HEK293 (cell line): ENCODE data around the gene RNF215.
A peak's percentile ranks its signal among the peaks of the same experiment; 100 is the strongest.

ENCODE experiments used
- BCL11B ChIP-seq: fragments of 450-650 bp; formaldehyde crosslinking; IDR thresholded peaks from 2 replicates; pipeline ENCODE4 v1.5.1; 2016; ENCODE audit warnings: low read depth, missing biosample characterization, missing genetic modification characterization
- KLF7 ChIP-seq: fragments of 450-650 bp; formaldehyde crosslinking; IDR thresholded peaks from 2 replicates; pipeline ENCODE4 v1.5.1; 2016; ENCODE audit warnings: missing biosample characterization, missing genetic modification characterization, borderline replicate concordance
- KLF8 ChIP-seq: fragments of 450-650 bp; formaldehyde crosslinking; IDR thresholded peaks from 2 replicates; pipeline ENCODE4 v1.5.1; 2016; ENCODE audit warnings: missing biosample characterization, missing genetic modification characterization
- KLF9 ChIP-seq: fragments of 450-650 bp; formaldehyde crosslinking; IDR thresholded peaks from 2 replicates; pipeline ENCODE4 v1.5.1; 2016; ENCODE audit warnings: missing biosample characterization, missing genetic modification characterization, low read depth
- OSR2 ChIP-seq: fragments of 450-650 bp; formaldehyde crosslinking; IDR thresholded peaks from 2 replicates; pipeline ENCODE4 v1.5.1; 2016; ENCODE audit warnings: missing biosample characterization, missing genetic modification characterization
- SETDB1 ChIP-seq: IDR thresholded peaks from one replicate; pipeline ENCODE4 v1.6.1; 2017; ENCODE audit warnings: mild to moderate bottlenecking, low read length, moderate library complexity, mixed read lengths; ENCODE audit not compliant: insufficient read length
- SP7 ChIP-seq: fragments of 450-650 bp; formaldehyde crosslinking; IDR thresholded peaks from 2 replicates; pipeline ENCODE4 v1.5.1; 2016; ENCODE audit warnings: missing biosample characterization, missing genetic modification characterization
- ZBTB48 ChIP-seq: fragments of 450-650 bp; formaldehyde crosslinking; IDR thresholded peaks from 2 replicates; pipeline ENCODE4 v1.5.1; 2016; ENCODE audit warnings: missing biosample characterization, missing genetic modification characterization
- ZFP41 ChIP-seq: fragments of 450-650 bp; formaldehyde crosslinking; IDR thresholded peaks from 2 replicates; pipeline ENCODE4 v1.5.1; 2016; ENCODE audit warnings: missing biosample characterization, missing genetic modification characterization, borderline replicate concordance
- ZNF138 ChIP-seq: fragments of 450-650 bp; formaldehyde crosslinking; IDR thresholded peaks from 2 replicates; pipeline ENCODE4 v1.5.1; 2016; ENCODE audit warnings: missing biosample characterization, missing genetic modification characterization, borderline replicate concordance
- ZNF155 ChIP-seq: fragments of 450-650 bp; formaldehyde crosslinking; IDR thresholded peaks from 2 replicates; pipeline ENCODE4 v1.5.1; 2016; ENCODE audit warnings: missing biosample characterization, missing genetic modification characterization
- ZNF174 ChIP-seq: fragments of 450-650 bp; formaldehyde crosslinking; IDR thresholded peaks from 2 replicates; pipeline ENCODE4 v1.5.0; 2017; ENCODE audit warnings: missing biosample characterization, mild to moderate bottlenecking, missing genetic modification characterization
- ZNF354C ChIP-seq: fragments of 450-650 bp; formaldehyde crosslinking; IDR thresholded peaks from 2 replicates; pipeline ENCODE4 v1.5.1; 2016; ENCODE audit warnings: missing biosample characterization, missing genetic modification characterization, low read depth, borderline replicate concordance
- ZNF473 ChIP-seq: fragments of 450-650 bp; formaldehyde crosslinking; IDR thresholded peaks from 2 replicates; pipeline ENCODE4 v1.5.1; 2017; ENCODE audit warnings: missing biosample characterization, missing genetic modification characterization
- ZNF544 ChIP-seq: fragments of 450-650 bp; formaldehyde crosslinking; IDR thresholded peaks from 2 replicates; pipeline ENCODE4 v1.5.0; 2017; ENCODE audit warnings: missing biosample characterization, missing genetic modification characterization
- ZNF555 ChIP-seq: fragments of 450-650 bp; formaldehyde crosslinking; conservative IDR thresholded peaks from 2 replicates; pipeline ENCODE4 v1.5.1; 2017; ENCODE audit warnings: missing biosample characterization, mild to moderate bottlenecking, missing genetic modification characterization, inconsistent platforms
- ZNF791 ChIP-seq: fragments of 450-650 bp; formaldehyde crosslinking; IDR thresholded peaks from 2 replicates; pipeline ENCODE4 v1.5.1; 2016; ENCODE audit warnings: missing biosample characterization, missing genetic modification characterization
- ZNF843 ChIP-seq: fragments of 450-650 bp; formaldehyde crosslinking; IDR thresholded peaks from 2 replicates; pipeline ENCODE4 v1.5.1; 2016; ENCODE audit warnings: missing biosample characterization, missing genetic modification characterization
- ZXDB ChIP-seq: fragments of 450-650 bp; formaldehyde crosslinking; IDR thresholded peaks from 2 replicates; pipeline ENCODE4 v1.5.1; 2016; ENCODE audit warnings: missing biosample characterization, missing genetic modification characterization
- TF ChIP-seq, protein P1 (sequence below): fragments of 450-650 bp; formaldehyde crosslinking; IDR thresholded peaks from 2 replicates; pipeline ENCODE4 v1.5.1; 2016; ENCODE audit warnings: missing biosample characterization, missing genetic modification characterization
- TF ChIP-seq, protein P2 (sequence below): fragments of 450-650 bp; formaldehyde crosslinking; IDR thresholded peaks from 2 replicates; pipeline ENCODE4 v1.5.0; 2017; ENCODE audit warnings: missing biosample characterization, missing genetic modification characterization, borderline replicate concordance
- TF ChIP-seq, protein P3 (sequence below): fragments of 450-650 bp; formaldehyde crosslinking; IDR thresholded peaks from 2 replicates; pipeline ENCODE4 v1.5.1; 2016; ENCODE audit warnings: missing biosample characterization, missing genetic modification characterization, low read depth
- TF ChIP-seq, protein P4 (sequence below): fragments of 450-650 bp; formaldehyde crosslinking; IDR thresholded peaks from 2 replicates; pipeline ENCODE4 v1.5.1; 2016; ENCODE audit warnings: missing biosample characterization, missing genetic modification characterization
- TF ChIP-seq, protein P5 (sequence below): fragments of 450-650 bp; formaldehyde crosslinking; IDR thresholded peaks from 2 replicates; pipeline ENCODE4 v1.5.1; 2016; ENCODE audit warnings: missing biosample characterization, missing genetic modification characterization
- TF ChIP-seq, protein P6 (sequence below): fragments of 450-650 bp; formaldehyde crosslinking; IDR thresholded peaks from 2 replicates; pipeline ENCODE4 v1.5.1; 2016; ENCODE audit warnings: missing biosample characterization, missing genetic modification characterization

Gene RNF215

DNA sequence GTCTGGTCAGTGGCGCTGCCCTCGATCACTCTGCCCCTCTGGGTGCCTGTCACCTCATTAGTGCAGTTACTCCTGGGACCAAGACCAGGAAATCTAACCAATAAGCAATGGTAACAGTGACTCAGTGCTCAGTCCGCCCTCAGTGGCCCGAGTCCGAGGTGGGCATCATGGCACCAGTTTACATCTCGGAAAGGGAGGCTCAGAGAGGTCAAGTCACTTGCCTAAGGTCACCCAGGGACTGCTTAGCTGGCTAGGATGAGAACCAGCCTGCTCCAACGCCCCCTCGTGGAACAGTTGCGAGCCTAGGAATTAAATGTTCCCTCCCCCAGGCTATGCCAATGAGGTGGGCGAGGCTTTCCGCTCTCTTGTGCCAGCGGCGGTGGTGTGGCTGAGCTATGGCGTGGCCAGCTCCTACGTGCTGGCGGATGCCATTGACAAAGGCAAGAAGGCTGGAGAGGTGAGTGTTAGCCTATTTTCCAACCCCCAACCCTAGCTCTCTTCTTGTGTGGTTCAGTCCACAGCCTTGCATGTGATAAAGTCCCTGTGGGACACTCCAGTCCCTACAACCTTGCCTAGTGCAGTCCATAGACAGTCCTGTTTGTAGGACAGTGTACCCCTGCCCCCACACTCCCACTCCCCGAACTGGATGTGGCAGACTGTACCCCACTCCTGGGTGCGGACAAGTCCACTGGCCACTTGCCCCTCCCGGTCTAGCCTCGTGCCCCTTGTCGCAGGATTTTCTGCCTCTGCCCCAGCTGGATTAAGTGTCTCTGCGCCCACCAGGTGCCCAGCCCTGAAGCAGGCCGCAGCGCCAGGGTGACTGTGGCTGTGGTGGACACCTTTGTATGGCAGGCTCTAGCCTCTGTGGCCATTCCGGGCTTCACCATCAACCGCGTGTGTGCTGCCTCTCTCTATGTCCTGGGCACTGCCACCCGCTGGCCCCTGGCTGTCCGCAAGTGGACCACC lies 39.5 kb upstream of the RNF215 start (continued):
- TF ChIP-seq, protein P1, sequence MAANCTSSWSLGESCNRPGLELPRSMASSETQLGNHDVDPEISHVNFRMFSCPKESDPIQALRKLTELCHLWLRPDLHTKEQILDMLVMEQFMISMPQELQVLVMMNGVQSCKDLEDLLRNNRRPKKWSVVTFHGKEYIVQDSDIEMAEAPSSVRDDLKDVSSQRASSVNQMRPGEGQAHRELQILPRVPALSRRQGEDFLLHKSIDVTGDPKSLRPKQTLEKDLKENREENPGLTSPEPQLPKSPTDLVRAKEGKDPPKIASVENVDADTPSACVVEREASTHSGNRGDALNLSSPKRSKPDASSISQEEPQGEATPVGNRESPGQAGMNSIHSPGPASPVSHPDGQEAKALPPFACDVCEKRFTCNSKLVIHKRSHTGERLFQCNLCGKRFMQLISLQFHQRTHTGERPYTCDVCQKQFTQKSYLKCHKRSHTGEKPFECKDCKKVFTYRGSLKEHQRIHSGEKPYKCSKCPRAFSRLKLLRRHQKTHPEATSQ (tag by site-specific recombination): no peak
- TF ChIP-seq, protein P2, sequence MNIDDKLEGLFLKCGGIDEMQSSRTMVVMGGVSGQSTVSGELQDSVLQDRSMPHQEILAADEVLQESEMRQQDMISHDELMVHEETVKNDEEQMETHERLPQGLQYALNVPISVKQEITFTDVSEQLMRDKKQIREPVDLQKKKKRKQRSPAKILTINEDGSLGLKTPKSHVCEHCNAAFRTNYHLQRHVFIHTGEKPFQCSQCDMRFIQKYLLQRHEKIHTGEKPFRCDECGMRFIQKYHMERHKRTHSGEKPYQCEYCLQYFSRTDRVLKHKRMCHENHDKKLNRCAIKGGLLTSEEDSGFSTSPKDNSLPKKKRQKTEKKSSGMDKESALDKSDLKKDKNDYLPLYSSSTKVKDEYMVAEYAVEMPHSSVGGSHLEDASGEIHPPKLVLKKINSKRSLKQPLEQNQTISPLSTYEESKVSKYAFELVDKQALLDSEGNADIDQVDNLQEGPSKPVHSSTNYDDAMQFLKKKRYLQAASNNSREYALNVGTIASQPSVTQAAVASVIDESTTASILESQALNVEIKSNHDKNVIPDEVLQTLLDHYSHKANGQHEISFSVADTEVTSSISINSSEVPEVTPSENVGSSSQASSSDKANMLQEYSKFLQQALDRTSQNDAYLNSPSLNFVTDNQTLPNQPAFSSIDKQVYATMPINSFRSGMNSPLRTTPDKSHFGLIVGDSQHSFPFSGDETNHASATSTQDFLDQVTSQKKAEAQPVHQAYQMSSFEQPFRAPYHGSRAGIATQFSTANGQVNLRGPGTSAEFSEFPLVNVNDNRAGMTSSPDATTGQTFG: no peak
- TF ChIP-seq ZNF843 (tag by site-specific recombination) (no peak), ZNF174 (tag by site-specific recombination) (no peak), KLF8 (tag by site-specific recombination) (peak; percentile 26; the same call in 1 of the 2 replicates), ZFP41 (tag by site-specific recombination) (no peak), ZNF354C (no peak), ZNF138 (tag by site-specific recombination) (no peak), BCL11B (tag by site-specific recombination) (peak; percentile 81), KLF9 (tag by site-specific recombination) (no peak; the same call in 1 of the 2 replicates), KLF7 (tag by site-specific recombination) (no peak), ZBTB48 (tag by site-specific recombination) (no peak), ZNF555 (tag by site-specific recombination) (no peak), ZNF155 (tag by site-specific recombination) (no peak), ZNF791 (tag by site-specific recombination) (no peak), SETDB1 (no peak), SP7 (tag by site-specific recombination) (no peak; the same call in 1 of the 2 replicates), ZXDB (tag by site-specific recombination) (no peak), OSR2 (no peak), ZNF473 (tag by site-specific recombination) (no peak), ZNF544 (tag by site-specific recombination) (no peak)
- TF ChIP-seq, protein P3, sequence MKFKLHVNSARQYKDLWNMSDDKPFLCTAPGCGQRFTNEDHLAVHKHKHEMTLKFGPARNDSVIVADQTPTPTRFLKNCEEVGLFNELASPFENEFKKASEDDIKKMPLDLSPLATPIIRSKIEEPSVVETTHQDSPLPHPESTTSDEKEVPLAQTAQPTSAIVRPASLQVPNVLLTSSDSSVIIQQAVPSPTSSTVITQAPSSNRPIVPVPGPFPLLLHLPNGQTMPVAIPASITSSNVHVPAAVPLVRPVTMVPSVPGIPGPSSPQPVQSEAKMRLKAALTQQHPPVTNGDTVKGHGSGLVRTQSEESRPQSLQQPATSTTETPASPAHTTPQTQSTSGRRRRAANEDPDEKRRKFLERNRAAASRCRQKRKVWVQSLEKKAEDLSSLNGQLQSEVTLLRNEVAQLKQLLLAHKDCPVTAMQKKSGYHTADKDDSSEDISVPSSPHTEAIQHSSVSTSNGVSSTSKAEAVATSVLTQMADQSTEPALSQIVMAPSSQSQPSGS (tag by site-specific recombination): no peak
- TF ChIP-seq, protein P4, sequence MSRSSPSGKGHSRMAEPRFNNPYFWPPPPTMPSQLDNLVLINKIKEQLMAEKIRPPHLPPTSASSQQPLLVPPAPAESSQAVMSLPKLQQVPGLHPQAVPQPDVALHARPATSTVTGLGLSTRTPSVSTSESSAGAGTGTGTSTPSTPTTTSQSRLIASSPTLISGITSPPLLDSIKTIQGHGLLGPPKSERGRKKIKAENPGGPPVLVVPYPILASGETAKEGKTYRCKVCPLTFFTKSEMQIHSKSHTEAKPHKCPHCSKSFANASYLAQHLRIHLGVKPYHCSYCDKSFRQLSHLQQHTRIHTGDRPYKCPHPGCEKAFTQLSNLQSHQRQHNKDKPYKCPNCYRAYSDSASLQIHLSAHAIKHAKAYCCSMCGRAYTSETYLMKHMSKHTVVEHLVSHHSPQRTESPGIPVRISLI (tag by site-specific recombination): no peak
- TF ChIP-seq, protein P5, sequence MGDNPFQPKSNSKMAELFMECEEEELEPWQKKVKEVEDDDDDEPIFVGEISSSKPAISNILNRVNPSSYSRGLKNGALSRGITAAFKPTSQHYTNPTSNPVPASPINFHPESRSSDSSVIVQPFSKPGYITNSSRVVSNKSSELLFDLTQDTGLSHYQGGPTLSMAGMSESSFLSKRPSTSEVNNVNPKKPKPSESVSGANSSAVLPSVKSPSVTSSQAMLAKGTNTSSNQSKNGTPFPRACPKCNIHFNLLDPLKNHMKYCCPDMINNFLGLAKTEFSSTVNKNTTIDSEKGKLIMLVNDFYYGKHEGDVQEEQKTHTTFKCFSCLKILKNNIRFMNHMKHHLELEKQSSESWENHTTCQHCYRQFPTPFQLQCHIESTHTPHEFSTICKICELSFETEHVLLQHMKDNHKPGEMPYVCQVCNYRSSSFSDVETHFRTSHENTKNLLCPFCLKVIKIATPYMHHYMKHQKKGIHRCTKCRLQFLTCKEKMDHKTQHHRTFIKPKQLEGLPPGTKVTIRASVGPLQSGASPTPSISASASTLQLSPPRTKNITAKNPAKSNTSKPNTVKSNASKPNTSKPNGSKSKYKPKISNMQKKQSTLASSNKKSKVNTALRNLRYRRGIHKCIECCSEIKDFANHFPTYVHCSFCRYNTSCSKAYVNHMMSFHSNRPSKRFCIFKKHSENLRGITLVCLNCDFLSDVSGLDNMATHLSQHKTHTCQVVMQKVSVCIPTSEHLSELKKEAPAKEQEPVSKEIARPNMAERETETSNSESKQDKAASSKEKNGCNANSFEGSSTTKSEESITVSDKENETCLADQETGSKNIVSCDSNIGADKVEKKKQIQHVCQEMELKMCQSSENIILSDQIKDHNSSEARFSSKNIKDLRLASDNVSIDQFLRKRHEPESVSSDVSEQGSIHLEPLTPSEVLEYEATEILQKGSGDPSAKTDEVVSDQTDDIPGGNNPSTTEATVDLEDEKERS: no peak
- TF ChIP-seq, protein P6, sequence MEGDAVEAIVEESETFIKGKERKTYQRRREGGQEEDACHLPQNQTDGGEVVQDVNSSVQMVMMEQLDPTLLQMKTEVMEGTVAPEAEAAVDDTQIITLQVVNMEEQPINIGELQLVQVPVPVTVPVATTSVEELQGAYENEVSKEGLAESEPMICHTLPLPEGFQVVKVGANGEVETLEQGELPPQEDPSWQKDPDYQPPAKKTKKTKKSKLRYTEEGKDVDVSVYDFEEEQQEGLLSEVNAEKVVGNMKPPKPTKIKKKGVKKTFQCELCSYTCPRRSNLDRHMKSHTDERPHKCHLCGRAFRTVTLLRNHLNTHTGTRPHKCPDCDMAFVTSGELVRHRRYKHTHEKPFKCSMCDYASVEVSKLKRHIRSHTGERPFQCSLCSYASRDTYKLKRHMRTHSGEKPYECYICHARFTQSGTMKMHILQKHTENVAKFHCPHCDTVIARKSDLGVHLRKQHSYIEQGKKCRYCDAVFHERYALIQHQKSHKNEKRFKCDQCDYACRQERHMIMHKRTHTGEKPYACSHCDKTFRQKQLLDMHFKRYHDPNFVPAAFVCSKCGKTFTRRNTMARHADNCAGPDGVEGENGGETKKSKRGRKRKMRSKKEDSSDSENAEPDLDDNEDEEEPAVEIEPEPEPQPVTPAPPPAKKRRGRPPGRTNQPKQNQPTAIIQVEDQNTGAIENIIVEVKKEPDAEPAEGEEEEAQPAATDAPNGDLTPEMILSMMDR (tag by site-specific recombination): peak; percentile 23; the same call in 1 of the 2 replicates
